Bronchial epithelial cell (primary cell): Measurements from ENCODE around the gene EDEM3. TPM values are rescaled to one million over a fixed set of nuclear protein-coding genes. Genes with fewer than 3 reads are reported as not detected.

Experiments
- DNase-seq: peaks from one replicate; pipeline ENCODE4 v3.0.0-alpha.2; 2010; ENCODE audit warnings: low read depth
- FAIRE-seq: peaks from 2 replicates; lab custom pipeline; 2011; peaks lifted over from hg19 to GRCh38; lab: Jason Lieb, UNC
- H3K27me3 ChIP-seq: 2 replicates; pipeline ENCODE4 v1.5.1; 2011; ENCODE audit warnings: low read length; ENCODE audit not compliant: control insufficient read depth, insufficient read depth
- H3K36me3 ChIP-seq: 2 replicates; pipeline ENCODE4 v1.5.1; 2011; ENCODE audit warnings: low read length; ENCODE audit not compliant: control insufficient read depth, insufficient read depth
- H3K4me3 ChIP-seq: 2 replicates; pipeline ENCODE4 v1.5.1; 2011; ENCODE audit warnings: mild to moderate bottlenecking, low read depth, low read length, control low read depth
- CTCF ChIP-seq: IDR thresholded peaks from 2 replicates; pipeline ENCODE4 v1.5.1; 2011; ENCODE audit warnings: mild to moderate bottlenecking, moderate library complexity, low read length, control low read depth, inconsistent platforms; ENCODE audit not compliant: insufficient read depth, severe bottlenecking
- total RNA-seq: library from RNA; depleted of rRNA; stranded (reverse); fragments of >200 nt; gene quantifications from 2 replicates; pipeline ENCODE4 v1.2.1, GENCODE V29; 2014

Gene EDEM3
- total RNA-seq, 1 donor from 2014 or later, result 32.1 TPM

GRCh38 chr1:184641894-184642293 lies 112.8 kb downstream of the EDEM3 start:
- DNase-seq, result no peak
- FAIRE-seq, result no peak
- Histone ChIP-seq H3K36me3 (no peaks in the 10 kb centered on the region), H3K27me3 (no peaks in the 10 kb centered on the region), H3K4me3 (no peak overlapping the region)
- no peak for TF ChIP-seq CTCF

- no peak for DNase-seq
- no peaks in the 10 kb centered on the region for H3K27me3 ChIP-seq
- no peak for FAIRE-seq
Measured at GRCh38 chr1:184640505-184640904, 114.2 kb downstream of the EDEM3 start.

More at GRCh38 chr1:184640505-184640904, 114.2 kb downstream of the EDEM3 start:
- Histone ChIP-seq H3K4me3 (no peak overlapping the region), H3K36me3 (no peaks in the 10 kb centered on the region)
- TF ChIP-seq CTCF, result no peak

Other genes starting within 250 kb of the EDEM3 start
- 97.4 and 169 TPM in 2 replicates for gene NIBAN1, start 219.7 kb upstream of the EDEM3 start, total RNA-seq